WTC11 (cell line): ENCODE results near the gene CIT.

Experiments
- CREB1 ChIP-seq: sonication (generic); formaldehyde crosslinking; IDR thresholded peaks from 2 replicates; pipeline ENCODE4 v1.8.0; 2023; ENCODE audit warnings: mild to moderate bottlenecking, missing genetic modification reagents
- CTCF ChIP-seq: fragments of 200-600 bp; IDR thresholded peaks from 2 replicates; pipeline ENCODE4 v1.8.0; 2022; ENCODE audit warnings: antibody characterized with exemption
- ESRRA ChIP-seq: sonication (generic); formaldehyde crosslinking; IDR thresholded peaks from 2 replicates; pipeline ENCODE4 v1.8.1; 2022; ENCODE audit warnings: mild to moderate bottlenecking, missing genetic modification reagents, borderline replicate concordance
- ETV6 ChIP-seq: sonication (generic); formaldehyde crosslinking; IDR thresholded peaks from 2 replicates; pipeline ENCODE4 v1.8.1; 2022; ENCODE audit warnings: mild to moderate bottlenecking, missing genetic modification reagents
- GABPB1 ChIP-seq: sonication (generic); formaldehyde crosslinking; IDR thresholded peaks from 2 replicates; pipeline ENCODE4 v1.8.1; 2023; ENCODE audit warnings: mild to moderate bottlenecking, missing genetic modification reagents
- KAT7 ChIP-seq: sonication (generic); formaldehyde crosslinking; IDR thresholded peaks from 2 replicates; pipeline ENCODE4 v1.8.1; 2023; ENCODE audit warnings: missing genetic modification reagents, mild to moderate bottlenecking, borderline replicate concordance
- SMAD3 ChIP-seq: sonication (generic); formaldehyde crosslinking; IDR thresholded peaks from 2 replicates; pipeline ENCODE4 v1.8.0; 2022; ENCODE audit warnings: missing genetic modification reagents, mild to moderate bottlenecking, borderline replicate concordance
- TCF7 ChIP-seq: sonication (generic); formaldehyde crosslinking; IDR thresholded peaks from 2 replicates; pipeline ENCODE4 v1.8.0; 2022; ENCODE audit warnings: mild to moderate bottlenecking, low read depth, missing genetic modification reagents, moderate library complexity
- TF ChIP-seq, protein P1 (sequence below): sonication (generic); formaldehyde crosslinking; IDR thresholded peaks from 2 replicates; pipeline ENCODE4 v1.8.0; 2022; ENCODE audit warnings: mild to moderate bottlenecking, missing genetic modification reagents
- TF ChIP-seq, protein P2 (sequence below): sonication (generic); formaldehyde crosslinking; IDR thresholded peaks from 2 replicates; pipeline ENCODE4 v1.8.0; 2022; ENCODE audit warnings: mild to moderate bottlenecking, missing genetic modification reagents

- TF ChIP-seq CTCF (no peak), KAT7 (CRISPR knock-in tag) (no peak), TCF7 (no peak), ETV6 (CRISPR knock-in tag) (no peak), GABPB1 (CRISPR knock-in tag) (no peak), ESRRA (CRISPR knock-in tag) (no peak), SMAD3 (CRISPR knock-in tag) (no peak), CREB1 (CRISPR knock-in tag) (no peak)
- TF ChIP-seq, protein P1, sequence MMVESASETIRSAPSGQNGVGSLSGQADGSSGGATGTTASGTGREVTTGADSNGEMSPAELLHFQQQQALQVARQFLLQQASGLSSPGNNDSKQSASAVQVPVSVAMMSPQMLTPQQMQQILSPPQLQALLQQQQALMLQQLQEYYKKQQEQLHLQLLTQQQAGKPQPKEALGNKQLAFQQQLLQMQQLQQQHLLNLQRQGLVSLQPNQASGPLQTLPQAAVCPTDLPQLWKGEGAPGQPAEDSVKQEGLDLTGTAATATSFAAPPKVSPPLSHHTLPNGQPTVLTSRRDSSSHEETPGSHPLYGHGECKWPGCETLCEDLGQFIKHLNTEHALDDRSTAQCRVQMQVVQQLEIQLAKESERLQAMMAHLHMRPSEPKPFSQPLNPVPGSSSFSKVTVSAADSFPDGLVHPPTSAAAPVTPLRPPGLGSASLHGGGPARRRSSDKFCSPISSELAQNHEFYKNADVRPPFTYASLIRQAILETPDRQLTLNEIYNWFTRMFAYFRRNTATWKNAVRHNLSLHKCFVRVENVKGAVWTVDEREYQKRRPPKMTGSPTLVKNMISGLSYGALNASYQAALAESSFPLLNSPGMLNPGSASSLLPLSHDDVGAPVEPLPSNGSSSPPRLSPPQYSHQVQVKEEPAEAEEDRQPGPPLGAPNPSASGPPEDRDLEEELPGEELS (CRISPR knock-in tag) = no peak
- TF ChIP-seq, protein P2, sequence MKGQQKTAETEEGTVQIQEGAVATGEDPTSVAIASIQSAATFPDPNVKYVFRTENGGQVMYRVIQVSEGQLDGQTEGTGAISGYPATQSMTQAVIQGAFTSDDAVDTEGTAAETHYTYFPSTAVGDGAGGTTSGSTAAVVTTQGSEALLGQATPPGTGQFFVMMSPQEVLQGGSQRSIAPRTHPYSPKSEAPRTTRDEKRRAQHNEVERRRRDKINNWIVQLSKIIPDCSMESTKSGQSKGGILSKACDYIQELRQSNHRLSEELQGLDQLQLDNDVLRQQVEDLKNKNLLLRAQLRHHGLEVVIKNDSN (CRISPR knock-in tag) = no peak
Measured at GRCh38 chr12:119770146-119770545, 107.0 kb downstream of the CIT start.
